ENCODE measurements around the gene SYCP3. TPM values are rescaled to one million over a fixed set of nuclear protein-coding genes. Genes with fewer than 3 reads are reported as not detected.

Gene SYCP3
- total and polyA plus RNA-seq, 2 of the 13 experiments (the other 11 are each of a cell fraction or from before 2014, with no cell fraction given), result not detected

DNA sequence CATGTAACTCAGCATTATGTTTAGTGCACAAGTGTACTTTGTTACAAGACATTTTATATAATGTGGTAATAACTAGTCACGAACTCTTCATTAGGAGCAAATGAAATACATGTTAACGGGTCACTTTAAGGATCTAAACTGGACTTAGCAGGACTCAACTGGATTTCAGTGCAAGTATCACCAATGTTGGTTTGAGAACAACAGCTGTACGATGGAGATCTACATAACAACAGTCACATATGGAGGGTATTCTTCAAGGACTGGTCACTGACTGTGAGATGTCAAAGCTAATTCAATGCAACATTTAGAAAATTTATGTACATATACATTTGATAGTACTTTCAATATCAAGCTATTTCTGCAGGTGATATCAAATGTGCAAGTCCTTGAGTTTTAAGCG, 22.5 kb upstream of the SYCP3 start (continued):
- TF ChIP-seq AFF4 (CRISPR knock-in tag; IDR thresholded peaks at IDR 0.05), result no peak
- TF ChIP-seq TEAD2 (CRISPR knock-in tag; IDR thresholded peaks at IDR 0.05), result no peak
- no peak for TF ChIP-seq EZH2 (conservative IDR thresholded peaks at IDR 0.05; ENCODE audit: low read depth, low read length)
- TF ChIP-seq ZNF788 (CRISPR knock-in tag; IDR thresholded peaks at IDR 0.05; ENCODE audit: borderline replicate concordance), result no peak
- no peak for TF ChIP-seq ZNF839 (CRISPR knock-in tag; IDR thresholded peaks at IDR 0.05; ENCODE audit: borderline replicate concordance)
- TF ChIP-seq YEATS4 (CRISPR knock-in tag; IDR thresholded peaks at IDR 0.05; ENCODE audit: borderline replicate concordance), result no peak
- TF ChIP-seq PHF5A (CRISPR knock-in tag; IDR thresholded peaks at IDR 0.05; ENCODE audit: low read depth, unreplicated experiment), result no peak
- no peak for TF ChIP-seq SUZ12 (IDR thresholded peaks at IDR 0.05; ENCODE audit: low read depth, low read length)
- TF ChIP-seq HHEX (CRISPR knock-in tag; IDR thresholded peaks at IDR 0.05), result no peak
- TF ChIP-seq U2AF1 (optimal IDR thresholded peaks at IDR 0.05; ENCODE audit: low read depth, low read length), result no peak

DNA sequence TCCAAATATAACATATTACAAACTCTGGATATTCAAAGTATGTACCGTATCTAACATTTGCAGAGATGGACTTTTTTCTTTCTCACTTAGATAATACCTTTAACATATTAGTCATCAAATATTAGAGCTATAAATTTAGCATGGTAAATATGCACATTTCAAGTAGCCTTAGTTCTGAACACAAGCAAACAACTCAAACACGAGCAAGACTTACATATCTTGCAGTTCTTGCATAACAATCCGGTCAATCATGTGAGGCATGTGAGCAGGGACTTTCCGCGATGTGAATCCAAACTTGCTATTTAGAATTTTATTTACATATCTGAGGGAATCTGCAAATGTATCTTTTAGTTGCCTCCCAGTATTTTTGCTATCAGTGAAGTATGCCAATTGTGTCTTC, 22.1 kb upstream of the SYCP3 start:
- intact Hi-C loops (cut with micrococcal nuclease; ENCODE audit: unreplicated experiment), result no loop called here
- H4K20me1 ChIP-seq (ENCODE audit: insufficient read depth, low read length), result no peaks in the 10 kb centered on the region
- no peak overlapping the region for H3K9ac ChIP-seq (ENCODE audit: insufficient read depth, low read depth, low read length)
- no peaks in the 10 kb centered on the region for H3K9me3 ChIP-seq (ENCODE audit: low read length)
- FAIRE-seq (no peak), DNase-seq (ENCODE audit: low spot score) (no peak), ATAC-seq (no peak)
- no peaks in the 10 kb centered on the region for H3K4me1 ChIP-seq (ENCODE audit: insufficient read depth, low read length)
- ChIA-PET POLR2A (no interaction called here), CTCF (ENCODE audit: low intra/inter-chr PET ratio, low total read pairs) (no interaction called here)
- H3K4me3 ChIP-seq (replicated peaks in 1 of 3; ENCODE audit: insufficient read depth in 1 of 3, low read depth in 2 of 3, low read length in 3 of 3), result no peak overlapping the region
- in situ Hi-C loops (cut with HindIII; ENCODE audit: extremely low pct_ligation_motif_present, low pct_unique_long_range_greater_than_20kb), result loop anchor here (25.0 kb wide), 1 partner anchor 349 kb away; the partner anchor contains the start of gene ARL1
- peaks cover 2 to 13% of the 10 kb centered on the region in 2 experiments; a peak in 1 of 5 replicates for H3K36me3 ChIP-seq (replicated peaks in 1 of 2; ENCODE audit: control insufficient read depth in 1 of 2, insufficient read depth in 2 of 2, low read length in 2 of 2)
- BruUV-seq (replicated peaks), result no TSS peak
- H2AFZ ChIP-seq (ENCODE audit: low read length), result no peak overlapping the region
- no peaks in the 10 kb centered on the region for H3K27me3 ChIP-seq (ENCODE audit: control insufficient read depth in 1 of 2, insufficient read depth in 2 of 2, low read length in 2 of 2)
- no peaks in the 10 kb centered on the region for H3K79me2 ChIP-seq (ENCODE audit: insufficient read depth, low read length)
- H3K27ac ChIP-seq (ENCODE audit: extremely low read length, insufficient read depth, low read length), result no peak overlapping the region
- WGBS (ENCODE audit: low lambda C conversion rate), result 92% methylated on average over 5 of the region's 5 CpGs
- H3K4me2 ChIP-seq (ENCODE audit: low read depth, low read length), result no peak overlapping the region
- TF ChIP-seq, protein P1, sequence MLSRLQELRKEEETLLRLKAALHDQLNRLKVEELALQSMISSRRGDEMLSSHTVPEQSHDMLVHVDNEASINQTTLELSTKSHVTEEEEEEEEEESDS (CRISPR knock-in tag; IDR thresholded peaks at IDR 0.05; ENCODE audit: borderline replicate concordance), result no peak
- TF ChIP-seq ZFP41 (CRISPR knock-in tag; IDR thresholded peaks at IDR 0.05; ENCODE audit: borderline replicate concordance), result no peak
- no peak for TF ChIP-seq ZNF230 (CRISPR knock-in tag; IDR thresholded peaks at IDR 0.05)
- TF ChIP-seq, protein P2, sequence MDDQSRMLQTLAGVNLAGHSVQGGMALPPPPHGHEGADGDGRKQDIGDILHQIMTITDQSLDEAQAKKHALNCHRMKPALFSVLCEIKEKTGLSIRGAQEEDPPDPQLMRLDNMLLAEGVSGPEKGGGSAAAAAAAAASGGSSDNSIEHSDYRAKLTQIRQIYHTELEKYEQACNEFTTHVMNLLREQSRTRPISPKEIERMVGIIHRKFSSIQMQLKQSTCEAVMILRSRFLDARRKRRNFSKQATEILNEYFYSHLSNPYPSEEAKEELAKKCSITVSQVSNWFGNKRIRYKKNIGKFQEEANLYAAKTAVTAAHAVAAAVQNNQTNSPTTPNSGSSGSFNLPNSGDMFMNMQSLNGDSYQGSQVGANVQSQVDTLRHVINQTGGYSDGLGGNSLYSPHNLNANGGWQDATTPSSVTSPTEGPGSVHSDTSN (CRISPR knock-in tag; IDR thresholded peaks at IDR 0.05; ENCODE audit: borderline replicate concordance), result no peak
- TF ChIP-seq MATR3 (CRISPR knock-in tag; IDR thresholded peaks at IDR 0.05), result no peak
- TF ChIP-seq KLF16 (CRISPR knock-in tag; IDR thresholded peaks at IDR 0.05), result no peak
- TF ChIP-seq, protein P3, sequence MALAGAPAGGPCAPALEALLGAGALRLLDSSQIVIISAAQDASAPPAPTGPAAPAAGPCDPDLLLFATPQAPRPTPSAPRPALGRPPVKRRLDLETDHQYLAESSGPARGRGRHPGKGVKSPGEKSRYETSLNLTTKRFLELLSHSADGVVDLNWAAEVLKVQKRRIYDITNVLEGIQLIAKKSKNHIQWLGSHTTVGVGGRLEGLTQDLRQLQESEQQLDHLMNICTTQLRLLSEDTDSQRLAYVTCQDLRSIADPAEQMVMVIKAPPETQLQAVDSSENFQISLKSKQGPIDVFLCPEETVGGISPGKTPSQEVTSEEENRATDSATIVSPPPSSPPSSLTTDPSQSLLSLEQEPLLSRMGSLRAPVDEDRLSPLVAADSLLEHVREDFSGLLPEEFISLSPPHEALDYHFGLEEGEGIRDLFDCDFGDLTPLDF (CRISPR knock-in tag; IDR thresholded peaks at IDR 0.05), result no peak
- no peak for TF ChIP-seq XBP1 (CRISPR knock-in tag; IDR thresholded peaks at IDR 0.05)
- TF ChIP-seq GFI1 (CRISPR knock-in tag; IDR thresholded peaks at IDR 0.05; ENCODE audit: borderline replicate concordance), result no peak
- no peak for TF ChIP-seq ERF (CRISPR knock-in tag; IDR thresholded peaks at IDR 0.05)
